B cell (primary cell): Measurements from ENCODE around the gene B4GALT3. TPM values are rescaled to one million over a fixed set of nuclear protein-coding genes. Genes with fewer than 3 reads are reported as not detected.

Experiments
- ATAC-seq: fragments of 200-7000 bp; cut with Tn5 transposase; one replicate; pipeline ENCODE4 v1.10.0; 2021; ENCODE audit warnings: low read depth, mild to moderate bottlenecking, moderate number of reproducible peaks, moderate library complexity
- CTCF ChIA-PET: fragments of 350-600 bp; sonication (Branson Sonifier 250); formaldehyde crosslinking; loops from one replicate; lab custom pipeline; 2021; ENCODE audit warnings: antibody characterized with exemption, inconsistent platforms; lab: Charles Lee
- POLR2A ChIA-PET: fragments of 350-600 bp; sonication (Branson Sonifier 250); formaldehyde crosslinking; loops from one replicate; lab custom pipeline; 2021; ENCODE audit warnings: antibody characterized with exemption; lab: Charles Lee
- DNase-seq: peaks from one replicate; pipeline ENCODE4 v3.0.0; 2013
- H2AFZ ChIP-seq: 2 replicates; pipeline ENCODE4 v1.6.1; 2012; ENCODE audit warnings: mild to moderate bottlenecking, low read depth, low read length; ENCODE audit not compliant: insufficient read depth, poor library complexity, severe bottlenecking
- H3K27ac ChIP-seq, 2 donors: 1 replicate in 1 of 2; 2 replicates in 1 of 2; pipeline ENCODE4 v1.5.1; 2012 to 2013; ENCODE audit warnings: low read length in 2 of 2, mild to moderate bottlenecking in 2 of 2, moderate library complexity in 1 of 2
- H3K27me3 ChIP-seq, 4 experiments: fragments of 200-600 bp in 1 of 4; sonication (generic) in 1 of 4; replicated peaks in 1 of 4; 1 replicate in 2 of 4; 2 replicates in 2 of 4; pipeline versions ENCODE4 v1.6.1 to v1.7.0; 2013 to 2016; ENCODE audit warnings: low read length in 3 of 4, mild to moderate bottlenecking in 2 of 4, mixed read lengths in 1 of 4, moderate library complexity in 1 of 4; ENCODE audit not compliant: insufficient read depth in 4 of 4, control insufficient read depth in 3 of 4; ENCODE audit errors: control extremely low read depth in 1 of 4
- H3K36me3 ChIP-seq, 2 experiments: replicated peaks in 1 of 2; 1 replicate in 1 of 2; 2 replicates in 1 of 2; pipeline versions ENCODE4 v1.6.1 to v1.7.1; 2013; ENCODE audit warnings: low read length in 1 of 2; ENCODE audit not compliant: insufficient read depth in 2 of 2, control insufficient read depth in 1 of 2; ENCODE audit errors: control extremely low read depth in 1 of 2, extremely low read depth in 1 of 2
- H3K4me1 ChIP-seq, 2 donors: fragments of 200-600 bp in 1 of 2; sonication (generic) in 1 of 2; 1 replicate in 1 of 2; 2 replicates in 1 of 2; pipeline versions ENCODE4 v1.5.1 to v1.6.1; 2013 to 2017; ENCODE audit warnings: low read length in 2 of 2; ENCODE audit not compliant: control insufficient read depth in 2 of 2, insufficient read depth in 2 of 2
- H3K4me2 ChIP-seq: replicated peaks from 2 replicates; pipeline ENCODE3; 2012; ENCODE audit warnings: mild to moderate bottlenecking, low read depth, low read length; ENCODE audit not compliant: poor library complexity, severe bottlenecking
- H3K4me3 ChIP-seq, 5 experiments: fragments of 200-600 bp in 1 of 5; sonication (generic) in 1 of 5; 1 replicate in 3 of 5; 2 replicates in 2 of 5; pipeline versions ENCODE4 v1.5.1 to v1.7.0; 2011 to 2016; ENCODE audit warnings: low read length in 4 of 5, mild to moderate bottlenecking in 4 of 5, low read depth in 2 of 5, control low read depth in 1 of 5, moderate library complexity in 1 of 5; ENCODE audit not compliant: insufficient read depth in 1 of 5; ENCODE audit errors: control extremely low read depth in 1 of 5, extremely low read depth in 1 of 5
- H3K79me2 ChIP-seq: fragments of 200-600 bp; sonication (generic); one replicate; pipeline ENCODE4 v1.6.0; 2016; ENCODE audit warnings: low read length; ENCODE audit not compliant: control insufficient read depth, insufficient read depth
- H3K9ac ChIP-seq: fragments of 200-600 bp; sonication (generic); 2 replicates; pipeline ENCODE4 v1.6.1; 2017; ENCODE audit warnings: mild to moderate bottlenecking, low read length, moderate library complexity
- H3K9me3 ChIP-seq, 3 donors: one replicate each; pipeline versions ENCODE4 v1.6.1 to v1.7.1; 2013; ENCODE audit warnings: low read length in 2 of 3; ENCODE audit not compliant: control insufficient read depth in 2 of 3, insufficient read depth in 1 of 3; ENCODE audit errors: control extremely low read depth in 1 of 3
- H4K20me1 ChIP-seq: 2 replicates; pipeline ENCODE4 v1.6.0; 2012; ENCODE audit warnings: mild to moderate bottlenecking, low read length; ENCODE audit not compliant: insufficient read depth, control insufficient read depth, poor library complexity, severe bottlenecking
- H3K27ac Mint-ChIP-seq: one replicate; pipeline ENCODE4 v1.8.0; 2021; ENCODE audit warnings: mixed read lengths
- H3K27me3 Mint-ChIP-seq: one replicate; pipeline ENCODE4 v1.8.0; 2021; ENCODE audit warnings: mixed read lengths
- H3K4me1 Mint-ChIP-seq: one replicate; pipeline ENCODE4 v1.8.0; 2021; ENCODE audit warnings: mixed read lengths
- H3K4me3 Mint-ChIP-seq: one replicate; pipeline ENCODE4 v1.8.0; 2021; ENCODE audit warnings: mixed read lengths
- H3K9me3 Mint-ChIP-seq: one replicate; pipeline ENCODE4 v1.8.0; 2022; ENCODE audit warnings: mixed read lengths; ENCODE audit not compliant: insufficient read depth
- EZH2 ChIP-seq: IDR thresholded peaks from 2 replicates; pipeline ENCODE4 v1.6.1; 2012; ENCODE audit warnings: borderline replicate concordance, low read depth, mild to moderate bottlenecking, moderate library complexity, low read length; ENCODE audit not compliant: insufficient read depth, poor library complexity, severe bottlenecking
- WGBS: methylation state at CpG from one replicate; pipeline ENCODE4 v1.1.5; 2013; ENCODE audit warnings: missing lambda C conversion rate; ENCODE audit not compliant: insufficient coverage; 5-methylcytosine and 5-hydroxymethylcytosine counted together
- intact Hi-C: fragments of 100-400 bp; cut with micrococcal nuclease; formaldehyde crosslinking; loops from one replicate; pipeline ENCODE4 v1.10.0; 2022
- polyA plus RNA-seq: library from polyadenylated mRNA; depleted of rRNA; stranded (reverse); fragments of >200 nt; gene quantifications from 2 replicates; pipeline ENCODE4 v1.2.3, GENCODE V29; 2012
- total RNA-seq, 2 donors: library from RNA; stranded (reverse); fragments of 120-200 nt in 1 of 2; gene quantifications; 1 replicate in 1 of 2; 2 replicates in 1 of 2; pipeline versions ENCODE4 v1.2.3 to v1.2.4, GENCODE V29; 2013 to 2022
- TF ChIP-seq, protein P1 (sequence below): fragments of 200-600 bp; IDR thresholded peaks from one replicate; pipeline ENCODE4 v1.8.0; 2022; ENCODE audit warnings: antibody characterized with exemption, mild to moderate bottlenecking

The B4GALT3 gene
- total and polyA plus RNA-seq, 2 donors (not counting 1 experiment from before 2014, with no cell fraction given), result 37.6 to 59.6 TPM

DNA sequence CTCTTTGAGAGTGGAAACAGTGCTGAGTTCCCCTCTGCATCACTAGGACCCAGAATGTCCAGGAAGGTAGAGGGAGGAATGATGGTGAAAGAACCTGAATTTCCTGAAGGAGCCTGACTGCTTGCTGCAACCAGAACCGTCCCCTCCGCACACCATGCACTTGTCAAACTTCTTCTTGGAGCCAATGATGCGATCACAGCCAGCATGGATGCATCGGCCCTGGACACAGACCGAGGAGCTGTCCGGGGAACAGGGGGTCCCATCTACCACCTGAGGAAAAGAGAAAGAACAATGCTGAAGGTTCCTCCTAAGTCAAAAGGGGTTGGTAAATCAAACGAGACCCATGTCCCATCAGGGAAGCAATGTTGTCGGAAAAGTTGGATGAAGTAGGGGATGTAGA is 14.7 kb upstream of the B4GALT3 start:
- Histone ChIP-seq H3K4me2 (peak overlapping the region; percentile 12), H3K4me1 (peaks cover 64 to 79% of the 10 kb centered on the region in 2 donors), H3K27me3 (no peaks in the 10 kb centered on the region), H3K36me3 (no peaks in the 10 kb centered on the region), H3K9me3 (no peaks in the 10 kb centered on the region), H3K79me2 (peaks cover 26% of the 10 kb centered on the region), H2AFZ (no peak overlapping the region), H3K27ac (no peak overlapping the region), H3K9ac (no peak overlapping the region), H4K20me1 (no peaks in the 10 kb centered on the region), H3K4me3 (no peak overlapping the region)
- peaks cover 64% of the 10 kb centered on the region for H3K4me1 Mint-ChIP-seq
- no peaks in the 10 kb centered on the region for H3K9me3 Mint-ChIP-seq
- intact Hi-C loops, result loop anchor here (1.0 to 5.0 kb wide), 5 partner anchors 10 to 190 kb away; partner anchors contain the start of genes NDUFS2, PPOX and TOMM40L
- POLR2A ChIA-PET, result interaction anchor here (1.1 to 1.2 kb wide), 2 partner anchors 10 to 38 kb away, joined by 3 to 5 read pairs; partner anchors contain the start of gene UFC1
- H3K27me3 Mint-ChIP-seq, result no peaks in the 10 kb centered on the region
- H3K27ac Mint-ChIP-seq, result peak overlapping the region; percentile 46
- ATAC-seq (no peak), DNase-seq (no peak)
- no peak overlapping the region for H3K4me3 Mint-ChIP-seq
- 100% methylated on average over 3 of the region's 8 CpGs for WGBS
- TF ChIP-seq EZH2, result no peak
- TF ChIP-seq, protein P1, sequence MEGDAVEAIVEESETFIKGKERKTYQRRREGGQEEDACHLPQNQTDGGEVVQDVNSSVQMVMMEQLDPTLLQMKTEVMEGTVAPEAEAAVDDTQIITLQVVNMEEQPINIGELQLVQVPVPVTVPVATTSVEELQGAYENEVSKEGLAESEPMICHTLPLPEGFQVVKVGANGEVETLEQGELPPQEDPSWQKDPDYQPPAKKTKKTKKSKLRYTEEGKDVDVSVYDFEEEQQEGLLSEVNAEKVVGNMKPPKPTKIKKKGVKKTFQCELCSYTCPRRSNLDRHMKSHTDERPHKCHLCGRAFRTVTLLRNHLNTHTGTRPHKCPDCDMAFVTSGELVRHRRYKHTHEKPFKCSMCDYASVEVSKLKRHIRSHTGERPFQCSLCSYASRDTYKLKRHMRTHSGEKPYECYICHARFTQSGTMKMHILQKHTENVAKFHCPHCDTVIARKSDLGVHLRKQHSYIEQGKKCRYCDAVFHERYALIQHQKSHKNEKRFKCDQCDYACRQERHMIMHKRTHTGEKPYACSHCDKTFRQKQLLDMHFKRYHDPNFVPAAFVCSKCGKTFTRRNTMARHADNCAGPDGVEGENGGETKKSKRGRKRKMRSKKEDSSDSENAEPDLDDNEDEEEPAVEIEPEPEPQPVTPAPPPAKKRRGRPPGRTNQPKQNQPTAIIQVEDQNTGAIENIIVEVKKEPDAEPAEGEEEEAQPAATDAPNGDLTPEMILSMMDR, result no peak
- CTCF ChIA-PET, result interaction anchor here (0.6 to 4.8 kb wide), 22 partner anchors 10 to 192 kb away, joined by 3 to 64 read pairs (median 4); partner anchors contain the start of genes DEDD, NDUFS2, PPOX and TOMM40L

DNA sequence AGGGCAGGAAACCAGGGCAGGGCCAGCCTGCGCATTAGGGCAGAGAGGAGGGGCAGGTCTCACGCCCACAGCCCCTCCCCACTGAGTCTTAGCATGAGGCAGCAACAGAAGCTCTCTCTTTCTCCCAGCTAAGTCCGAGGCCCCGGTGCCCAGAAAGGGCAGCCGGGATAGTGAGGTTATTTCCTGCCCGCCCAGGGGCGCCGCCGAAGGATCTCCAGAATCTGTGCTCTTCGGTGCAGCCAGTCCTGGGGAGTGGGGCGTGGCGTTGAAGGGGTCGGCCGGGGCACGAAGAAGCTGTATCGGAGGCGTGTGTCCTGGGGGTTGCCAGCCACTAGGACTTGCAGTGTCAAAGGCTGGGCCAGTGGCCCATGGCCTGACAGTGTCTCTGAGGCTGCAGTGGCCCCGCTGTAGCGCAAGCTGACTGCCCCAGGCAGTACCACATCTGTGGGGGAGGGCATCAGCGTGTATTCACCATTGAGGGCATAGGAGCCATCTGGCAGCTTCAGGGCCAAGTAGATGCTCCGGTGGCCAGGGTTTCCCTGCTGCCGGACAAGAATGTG is 13.7 kb upstream of the B4GALT3 start:
- H3K36me3 ChIP-seq, result no peaks in the 10 kb centered on the region
- H3K4me1 Mint-ChIP-seq, result peaks cover 71% of the 10 kb centered on the region
- intact Hi-C loops, result loop anchor here (5.0 kb wide), 1 partner anchor 36 kb away; the partner anchor contains the start of gene TOMM40L

More for the DNA sequence above, 13.7 kb upstream of the B4GALT3 start:
- CTCF ChIA-PET, result interaction anchor here (0.8 to 4.8 kb wide), 21 partner anchors 9 to 193 kb away, joined by 3 to 64 read pairs (median 4); partner anchors contain the start of genes DEDD, NDUFS2, PPOX and TOMM40L
- H3K4me3 Mint-ChIP-seq, result no peak overlapping the region
- no peak for ATAC-seq
- H3K9ac ChIP-seq, result no peak overlapping the region
- no peaks in the 10 kb centered on the region for H3K27me3 ChIP-seq
- H3K4me3 ChIP-seq, result no peak overlapping the region
- POLR2A ChIA-PET, result interaction anchor here (0.5 to 1.2 kb wide), 4 partner anchors 11 to 127 kb away, joined by 3 to 8 read pairs (median 4); partner anchors contain the start of gene UFC1
- WGBS, result 93% methylated on average over 20 of the region's 22 CpGs
- H3K27me3 Mint-ChIP-seq, result no peaks in the 10 kb centered on the region
- H3K4me2 ChIP-seq, result no peak overlapping the region
- H3K79me2 ChIP-seq, result peaks cover 26% of the 10 kb centered on the region
- no peak overlapping the region for H3K27ac Mint-ChIP-seq
- TF ChIP-seq, protein P1, result no peak
- H3K9me3 Mint-ChIP-seq, result no peaks in the 10 kb centered on the region
- no peaks in the 10 kb centered on the region for H3K9me3 ChIP-seq
- H3K4me1 ChIP-seq, result peaks cover 72 to 82% of the 10 kb centered on the region in 2 donors
- H2AFZ ChIP-seq, result no peak overlapping the region
- no peaks in the 10 kb centered on the region for H4K20me1 ChIP-seq
- DNase-seq, result no peak
- no peak overlapping the region for H3K27ac ChIP-seq
